Cardiac muscle cell (in vitro differentiated cells and primary cell): ENCODE data around the gene CYP3A4. TPM values are rescaled to one million over a fixed set of nuclear protein-coding genes. Genes with fewer than 3 reads are reported as not detected.
"Not testable (repeated sequence)": the region's sequence is repeated elsewhere in the genome, so short reads cannot be mapped to it uniquely, and the experiment has no call there.

ENCODE experiments used
- DNase-seq, 2 donors: peaks; one replicate each; pipeline versions ENCODE4 v3.0.0 to v3.0.0-alpha.2; 2010 to 2017; ENCODE audit warnings: low read depth in 1 of 2, low spot score in 1 of 2
- H3K27ac ChIP-seq: fragments of 200-600 bp; sonication (generic); 2 replicates; pipeline ENCODE4 v1.5.1; 2016
- H3K27me3 ChIP-seq: fragments of 200-600 bp; sonication (generic); 2 replicates; pipeline ENCODE4 v1.6.0; 2016; ENCODE audit warnings: control low read depth
- H3K36me3 ChIP-seq: fragments of 200-600 bp; sonication (generic); 2 replicates; pipeline ENCODE4 v1.5.1; 2016; ENCODE audit warnings: control low read depth
- H3K4me1 ChIP-seq: fragments of 200-600 bp; sonication (generic); 2 replicates; pipeline ENCODE4 v1.8.1; 2017; ENCODE audit warnings: low read depth, mild to moderate bottlenecking, mixed run types
- H3K4me3 ChIP-seq: fragments of 200-600 bp; sonication (generic); 2 replicates; pipeline ENCODE4 v1.5.1; 2016; ENCODE audit warnings: mild to moderate bottlenecking
- H3K9me3 ChIP-seq: fragments of 200-600 bp; sonication (generic); 2 replicates; pipeline ENCODE4 v1.5.1; 2017; ENCODE audit warnings: low read depth, mild to moderate bottlenecking, control low read depth
- CTCF ChIP-seq: IDR thresholded peaks from 2 replicates; pipeline ENCODE4 v1.5.1; 2012; ENCODE audit warnings: low read depth, mild to moderate bottlenecking, low read length
- polyA plus RNA-seq: library from polyadenylated mRNA; unstranded; fragments of >200 nt; fragmentation: Nextera tagmentation; extraction: Ambion mirVana; gene quantifications from 2 replicates; pipeline ENCODE4 v1.2.1, GENCODE V29; 2016
- total RNA-seq: library from RNA; depleted of rRNA; stranded (reverse); fragments of >200 nt; gene quantifications from 2 replicates; pipeline ENCODE4 v1.2.3, GENCODE V29; 2016

CYP3A4 gene
- total and polyA plus RNA-seq, 2 experiments from 2014 or later = not detected

- no peaks in the 10 kb centered on the region for H3K36me3 ChIP-seq
- no peak for DNase-seq
- no peaks in the 10 kb centered on the region for H3K9me3 ChIP-seq
- no peaks in the 10 kb centered on the region for H3K4me1 ChIP-seq
- H3K27me3 ChIP-seq = no peaks in the 10 kb centered on the region
- no peak overlapping the region for H3K4me3 ChIP-seq
- TF ChIP-seq CTCF = no peak
- H3K27ac ChIP-seq = no peak overlapping the region
These were observed 15.0 kb upstream of the CYP3A4 start for GRCh38 chr7:99798972-99799371.

GRCh38 chr7:99795864-99796263 is 11.9 kb upstream of the CYP3A4 start:
- H3K27me3 ChIP-seq, H3K9me3 ChIP-seq, H3K27ac ChIP-seq, H3K4me3 ChIP-seq, H3K4me1 ChIP-seq, DNase-seq, H3K36me3 ChIP-seq: not testable (repeated sequence)

- no peak for TF ChIP-seq CTCF
- no peaks in the 10 kb centered on the region for H3K36me3 ChIP-seq
- DNase-seq = peak in 1 of 2 donors; percentile 4
- H3K4me1 ChIP-seq = no peaks in the 10 kb centered on the region
- H3K9me3 ChIP-seq = no peaks in the 10 kb centered on the region
- no peak overlapping the region for H3K4me3 ChIP-seq
- H3K27me3 ChIP-seq = no peaks in the 10 kb centered on the region
- no peak overlapping the region for H3K27ac ChIP-seq
These were observed 10.9 kb upstream of the CYP3A4 start for GRCh38 chr7:99794585-99795502.

GRCh38 chr7:99793443-99793842 is 9.5 kb upstream of the CYP3A4 start:
- Histone ChIP-seq H3K27ac (no peak overlapping the region), H3K36me3 (no peaks in the 10 kb centered on the region), H3K27me3 (no peaks in the 10 kb centered on the region), H3K4me3 (no peak overlapping the region), H3K9me3 (no peaks in the 10 kb centered on the region), H3K4me1 (no peaks in the 10 kb centered on the region)
- DNase-seq = no peak
- TF ChIP-seq CTCF = no peak

- Histone ChIP-seq H3K4me3 (no peak overlapping the region), H3K27ac (no peak overlapping the region), H3K9me3 (no peaks in the 10 kb centered on the region), H3K4me1 (no peaks in the 10 kb centered on the region), H3K27me3 (no peaks in the 10 kb centered on the region), H3K36me3 (no peaks in the 10 kb centered on the region)
- no peak for DNase-seq
- no peak for TF ChIP-seq CTCF
These were observed 9.0 kb upstream of the CYP3A4 start for GRCh38 chr7:99792967-99793366.

GRCh38 chr7:99791667-99792369 is 7.8 kb upstream of the CYP3A4 start:
- no peaks in the 10 kb centered on the region for H3K36me3 ChIP-seq
- no peak overlapping the region for H3K4me3 ChIP-seq
- H3K27ac ChIP-seq = no peak overlapping the region
- H3K9me3 ChIP-seq = no peaks in the 10 kb centered on the region
- TF ChIP-seq CTCF = no peak
- no peaks in the 10 kb centered on the region for H3K27me3 ChIP-seq
- H3K4me1 ChIP-seq = no peaks in the 10 kb centered on the region
- DNase-seq = no peak
